ENCODE results near the gene ZNF319. TPM values are rescaled to one million over a fixed set of nuclear protein-coding genes. Genes with fewer than 3 reads are reported as not detected.

Gene ZNF319
- total and polyA plus RNA-seq, 2 of the 13 experiments (the other 11 are each of a cell fraction or from before 2014, with no cell fraction given): 2.4 to 3.6 TPM

- TF ChIP-seq GLI4 (CRISPR knock-in tag; IDR thresholded peaks at IDR 0.05; ENCODE audit: borderline replicate concordance) (no peak), ZNF660 (CRISPR knock-in tag; IDR thresholded peaks at IDR 0.05; ENCODE audit: borderline replicate concordance, low read depth) (no peak), RELA (CRISPR knock-in tag; IDR thresholded peaks at IDR 0.05) (no peak), TBL1XR1 (IDR thresholded peaks at IDR 0.05; ENCODE audit: borderline replicate concordance, low read length, partially characterized antibody) (no peak)
Observed at GRCh38 chr16:57953857-57954256, 46.6 kb downstream of the ZNF319 start (continued).

- no peaks in the 10 kb centered on the region for H3K36me3 ChIP-seq (replicated peaks in 1 of 2; ENCODE audit: control insufficient read depth in 1 of 2, insufficient read depth in 2 of 2, low read length in 2 of 2)
- ATAC-seq (no peak), DNase-seq (ENCODE audit: low spot score) (no peak), FAIRE-seq (no peak)
- no peak overlapping the region for H3K9ac ChIP-seq (ENCODE audit: insufficient read depth, low read depth, low read length)
- H4K20me1 ChIP-seq (ENCODE audit: insufficient read depth, low read length): peaks cover 4% of the 10 kb centered on the region; the same call in 1 of the 2 replicates
- BruUV-seq (replicated peaks): no TSS peak
- H3K79me2 ChIP-seq (ENCODE audit: insufficient read depth, low read length): no peaks in the 10 kb centered on the region
- ChIA-PET POLR2A (no interaction called here), CTCF (ENCODE audit: low intra/inter-chr PET ratio, low total read pairs) (no interaction called here)
- no peak overlapping the region for H3K4me2 ChIP-seq (ENCODE audit: low read depth, low read length)
- 23% methylated on average over 6 of the region's 9 CpGs for WGBS (ENCODE audit: low lambda C conversion rate)
- H3K4me1 ChIP-seq (ENCODE audit: insufficient read depth, low read length): peaks cover 25% of the 10 kb centered on the region
- no peak for TF ChIP-seq ZNF30 (CRISPR knock-in tag; IDR thresholded peaks at IDR 0.05)
- TF ChIP-seq BRF2 (CRISPR knock-in tag; IDR thresholded peaks at IDR 0.05): no peak
- TF ChIP-seq NFKB2 (CRISPR knock-in tag; IDR thresholded peaks at IDR 0.05; ENCODE audit: borderline replicate concordance): no peak
- no peak for TF ChIP-seq NR2F1 (CRISPR knock-in tag; IDR thresholded peaks at IDR 0.05)
- no peak for TF ChIP-seq ZNF776 (CRISPR knock-in tag; IDR thresholded peaks at IDR 0.05)
- TF ChIP-seq, protein P1, sequence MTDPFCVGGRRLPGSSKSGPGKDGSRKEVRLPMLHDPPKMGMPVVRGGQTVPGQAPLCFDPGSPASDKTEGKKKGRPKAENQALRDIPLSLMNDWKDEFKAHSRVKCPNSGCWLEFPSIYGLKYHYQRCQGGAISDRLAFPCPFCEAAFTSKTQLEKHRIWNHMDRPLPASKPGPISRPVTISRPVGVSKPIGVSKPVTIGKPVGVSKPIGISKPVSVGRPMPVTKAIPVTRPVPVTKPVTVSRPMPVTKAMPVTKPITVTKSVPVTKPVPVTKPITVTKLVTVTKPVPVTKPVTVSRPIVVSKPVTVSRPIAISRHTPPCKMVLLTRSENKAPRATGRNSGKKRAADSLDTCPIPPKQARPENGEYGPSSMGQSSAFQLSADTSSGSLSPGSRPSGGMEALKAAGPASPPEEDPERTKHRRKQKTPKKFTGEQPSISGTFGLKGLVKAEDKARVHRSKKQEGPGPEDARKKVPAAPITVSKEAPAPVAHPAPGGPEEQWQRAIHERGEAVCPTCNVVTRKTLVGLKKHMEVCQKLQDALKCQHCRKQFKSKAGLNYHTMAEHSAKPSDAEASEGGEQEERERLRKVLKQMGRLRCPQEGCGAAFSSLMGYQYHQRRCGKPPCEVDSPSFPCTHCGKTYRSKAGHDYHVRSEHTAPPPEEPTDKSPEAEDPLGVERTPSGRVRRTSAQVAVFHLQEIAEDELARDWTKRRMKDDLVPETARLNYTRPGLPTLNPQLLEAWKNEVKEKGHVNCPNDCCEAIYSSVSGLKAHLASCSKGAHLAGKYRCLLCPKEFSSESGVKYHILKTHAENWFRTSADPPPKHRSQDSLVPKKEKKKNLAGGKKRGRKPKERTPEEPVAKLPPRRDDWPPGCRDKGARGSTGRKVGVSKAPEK (CRISPR knock-in tag; IDR thresholded peaks at IDR 0.05; ENCODE audit: borderline replicate concordance): no peak
- TF ChIP-seq PPARG (CRISPR knock-in tag; conservative IDR thresholded peaks at IDR 0.05): no peak
- TF ChIP-seq ZSCAN25 (CRISPR knock-in tag; IDR thresholded peaks at IDR 0.05): no peak
- no peaks in the 10 kb centered on the region for H3K9me3 ChIP-seq (ENCODE audit: low read length)
- no peak overlapping the region for H3K4me3 ChIP-seq (replicated peaks in 1 of 3; ENCODE audit: insufficient read depth in 1 of 3, low read depth in 2 of 3, low read length in 3 of 3)
- H3K27me3 ChIP-seq (ENCODE audit: control insufficient read depth in 1 of 2, insufficient read depth in 2 of 2, low read length in 2 of 2): peaks cover 5 to 25% of the 10 kb centered on the region in 2 experiments; a peak in 3 of 5 replicates
- intact Hi-C loops (cut with micrococcal nuclease; ENCODE audit: unreplicated experiment): no loop called here
- no peak overlapping the region for H2AFZ ChIP-seq (ENCODE audit: low read length)
- in situ Hi-C loops (cut with HindIII; ENCODE audit: extremely low pct_ligation_motif_present, low pct_unique_long_range_greater_than_20kb): no loop called here
- H3K27ac ChIP-seq (ENCODE audit: extremely low read length, insufficient read depth, low read length): no peak overlapping the region
Observed at GRCh38 chr16:57952909-57953308, 47.6 kb downstream of the ZNF319 start.
